Fibroblast of lung (primary cell): ENCODE measurements around the gene SIK3. TPM values are rescaled to one million over a fixed set of nuclear protein-coding genes. Genes with fewer than 3 reads are reported as not detected.

ENCODE experiments used
- DNase-seq, 2 donors: peaks; one replicate each; pipeline versions ENCODE4 v3.0.0 to v3.0.0-alpha.2; 2010; ENCODE audit warnings: low read depth in 2 of 2
- H2AFZ ChIP-seq: 2 replicates; pipeline ENCODE4 v1.5.1; 2012; ENCODE audit warnings: low read length, control low read depth, inconsistent platforms
- H3K27ac ChIP-seq: 2 replicates; pipeline ENCODE4 v1.5.1; 2011; ENCODE audit warnings: low read length, control low read depth; ENCODE audit not compliant: insufficient read depth
- H3K27me3 ChIP-seq: 2 replicates; pipeline ENCODE4 v1.5.1; 2011; ENCODE audit warnings: mild to moderate bottlenecking, low read length; ENCODE audit not compliant: control insufficient read depth, insufficient read depth
- H3K36me3 ChIP-seq: 2 replicates; pipeline ENCODE4 v1.5.1; 2011; ENCODE audit warnings: low read length; ENCODE audit not compliant: control insufficient read depth, insufficient read depth
- H3K4me1 ChIP-seq: 2 replicates; pipeline ENCODE4 v1.5.1; 2011; ENCODE audit warnings: low read length; ENCODE audit not compliant: control insufficient read depth, insufficient read depth; ENCODE audit errors: extremely low read depth
- H3K4me2 ChIP-seq: 2 replicates; pipeline ENCODE4 v1.5.1; 2011; ENCODE audit warnings: low read length, control low read depth; ENCODE audit not compliant: insufficient read depth; ENCODE audit errors: extremely low read depth
- H3K4me3 ChIP-seq, 4 experiments: fragments of 200-600 bp in 1 of 4; sonication (generic) in 1 of 4; replicated peaks in 1 of 4; 2 replicates each; pipeline ENCODE4 v1.5.1; 2011 to 2016; ENCODE audit warnings: low read length in 4 of 4, low read depth in 3 of 4, mild to moderate bottlenecking in 3 of 4, control low read depth in 2 of 4, inconsistent platforms in 1 of 4, mixed read lengths in 1 of 4; ENCODE audit not compliant: insufficient read depth in 1 of 4; ENCODE audit errors: control extremely low read depth in 1 of 4
- H3K79me2 ChIP-seq: 2 replicates; pipeline ENCODE4 v1.5.1; 2012; ENCODE audit warnings: mild to moderate bottlenecking, low read length, inconsistent platforms; ENCODE audit not compliant: control insufficient read depth, insufficient read depth
- H3K9ac ChIP-seq: 2 replicates; pipeline ENCODE4 v1.5.1; 2011; ENCODE audit warnings: mild to moderate bottlenecking, low read length, control low read depth; ENCODE audit not compliant: insufficient read depth
- H3K9me3 ChIP-seq: 2 replicates; pipeline ENCODE4 v1.5.1; 2012; ENCODE audit warnings: low read depth, low read length; ENCODE audit not compliant: control insufficient read depth, insufficient read depth
- H4K20me1 ChIP-seq: 2 replicates; pipeline ENCODE4 v1.5.1; 2011; ENCODE audit warnings: low read length; ENCODE audit not compliant: control insufficient read depth, insufficient read depth; ENCODE audit errors: extremely low read depth
- EZH2 ChIP-seq: IDR thresholded peaks from 2 replicates; pipeline ENCODE4 v1.5.1; 2012; ENCODE audit warnings: low read length, control low read depth, mild to moderate bottlenecking; ENCODE audit errors: missing control alignments
- polyA plus RNA-seq, 2 donors: library from polyadenylated mRNA; depleted of rRNA in 1 of 2; stranded (reverse) in 1 of 2; unstranded in 1 of 2; fragments of >200 nt; gene quantifications; 2 replicates each; pipeline ENCODE4 v1.2.1, GENCODE V29; 2011 to 2012; ENCODE audit warnings: missing spikeins in 1 of 2
- total RNA-seq: library from RNA; depleted of rRNA; stranded (reverse); fragments of >200 nt; gene quantifications from 2 replicates; pipeline ENCODE4 v1.2.1, GENCODE V29; 2014
- TF ChIP-seq, protein P1 (sequence below), 2 donors: IDR thresholded peaks in 1 of 2; conservative IDR thresholded peaks in 1 of 2; 1 replicate in 1 of 2; 2 replicates in 1 of 2; pipeline ENCODE4 v1.5.1; 2011 to 2012; ENCODE audit warnings: low read length in 2 of 2, control low read depth in 1 of 2, inconsistent platforms in 1 of 2, low read depth in 1 of 2, mild to moderate bottlenecking in 1 of 2

SIK3 gene
- total and polyA plus RNA-seq, 2 donors (not counting 1 experiment from before 2014, with no cell fraction given) = 7.1 to 22.8 TPM

DNA sequence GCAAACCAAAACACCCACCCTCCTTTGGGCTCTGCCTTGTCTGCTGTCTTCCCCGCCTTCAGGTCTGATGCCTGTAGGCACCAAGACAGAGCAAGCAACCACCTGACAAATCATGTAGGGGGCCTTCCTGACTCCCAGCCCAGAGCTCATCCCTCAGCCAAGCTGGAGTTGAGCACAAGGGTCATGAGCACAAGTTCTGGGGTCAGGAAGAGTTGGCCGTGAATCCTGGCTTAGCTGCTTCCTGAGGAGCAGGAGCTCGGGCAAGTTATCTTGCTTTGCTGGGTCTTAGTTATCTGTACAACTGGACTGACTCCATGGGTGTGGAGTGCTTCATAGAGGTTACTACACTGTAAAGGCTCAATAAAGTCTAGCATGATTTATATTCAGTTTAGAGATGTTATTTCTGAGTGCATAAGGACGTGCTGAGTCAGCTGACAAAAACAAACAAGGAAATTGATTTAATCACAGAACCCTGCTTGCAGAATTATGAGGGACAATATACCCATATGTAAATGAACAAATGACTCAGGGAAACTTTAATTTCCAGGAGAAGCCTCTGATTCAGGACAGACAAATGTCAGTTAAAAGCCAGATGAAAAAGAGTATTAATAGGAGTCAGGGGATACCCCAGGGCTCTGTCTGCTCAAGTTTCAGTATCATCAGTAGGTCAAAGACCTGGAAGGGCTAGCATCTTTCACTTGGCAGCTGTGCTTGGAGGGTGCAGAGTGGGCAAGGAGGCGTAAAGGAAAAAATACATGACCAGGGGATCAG lies 245.8 kb downstream of the SIK3 start:
- Histone ChIP-seq H3K4me3 (no peak overlapping the region), H4K20me1 (no peaks in the 10 kb centered on the region), H3K4me1 (peaks cover 20% of the 10 kb centered on the region), H3K27me3 (no peaks in the 10 kb centered on the region), H2AFZ (no peak overlapping the region), H3K9ac (no peak overlapping the region), H3K9me3 (no peaks in the 10 kb centered on the region), H3K27ac (peak overlapping the region; percentile 48), H3K79me2 (no peaks in the 10 kb centered on the region), H3K36me3 (peaks cover under 1% of the 10 kb centered on the region), H3K4me2 (peak overlapping the region; percentile 28)
- no peak for TF ChIP-seq EZH2
- TF ChIP-seq, protein P1, sequence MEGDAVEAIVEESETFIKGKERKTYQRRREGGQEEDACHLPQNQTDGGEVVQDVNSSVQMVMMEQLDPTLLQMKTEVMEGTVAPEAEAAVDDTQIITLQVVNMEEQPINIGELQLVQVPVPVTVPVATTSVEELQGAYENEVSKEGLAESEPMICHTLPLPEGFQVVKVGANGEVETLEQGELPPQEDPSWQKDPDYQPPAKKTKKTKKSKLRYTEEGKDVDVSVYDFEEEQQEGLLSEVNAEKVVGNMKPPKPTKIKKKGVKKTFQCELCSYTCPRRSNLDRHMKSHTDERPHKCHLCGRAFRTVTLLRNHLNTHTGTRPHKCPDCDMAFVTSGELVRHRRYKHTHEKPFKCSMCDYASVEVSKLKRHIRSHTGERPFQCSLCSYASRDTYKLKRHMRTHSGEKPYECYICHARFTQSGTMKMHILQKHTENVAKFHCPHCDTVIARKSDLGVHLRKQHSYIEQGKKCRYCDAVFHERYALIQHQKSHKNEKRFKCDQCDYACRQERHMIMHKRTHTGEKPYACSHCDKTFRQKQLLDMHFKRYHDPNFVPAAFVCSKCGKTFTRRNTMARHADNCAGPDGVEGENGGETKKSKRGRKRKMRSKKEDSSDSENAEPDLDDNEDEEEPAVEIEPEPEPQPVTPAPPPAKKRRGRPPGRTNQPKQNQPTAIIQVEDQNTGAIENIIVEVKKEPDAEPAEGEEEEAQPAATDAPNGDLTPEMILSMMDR (conservative IDR thresholded peaks at IDR 0.05 in 1 of 2, IDR thresholded peaks at IDR 0.05 in 1 of 2; ENCODE audit: low read depth in 1 of 2, low read length in 2 of 2) = no peak
- DNase-seq = peak; percentile 56 to 65

DNA sequence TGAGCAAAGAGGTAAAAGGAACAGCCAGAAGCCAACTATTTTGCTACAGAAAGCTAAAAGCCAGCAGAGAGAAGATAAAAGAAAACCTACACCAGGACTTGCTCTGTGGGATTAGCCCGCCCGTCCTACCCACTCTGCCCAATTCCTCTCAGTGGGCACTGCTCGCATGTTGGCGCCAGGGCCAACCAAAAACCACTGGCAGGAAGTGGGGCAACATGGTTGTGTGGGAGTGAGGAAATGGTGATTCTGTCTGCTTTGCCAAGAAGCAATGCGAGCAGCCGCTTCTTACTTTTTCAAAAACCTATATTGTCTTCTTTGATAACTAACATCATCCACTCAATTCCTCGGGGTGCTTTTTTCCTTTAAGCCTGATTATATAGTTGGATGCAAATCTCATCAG lies 246.6 kb downstream of the SIK3 start:
- no peaks in the 10 kb centered on the region for H3K27me3 ChIP-seq
- no peak overlapping the region for H2AFZ ChIP-seq
- H3K36me3 ChIP-seq = peaks cover 2% of the 10 kb centered on the region
- H3K4me2 ChIP-seq = no peak overlapping the region
- peak in 1 of 2 donors; percentile 26 for DNase-seq
- no peaks in the 10 kb centered on the region for H4K20me1 ChIP-seq
- H3K4me3 ChIP-seq = no peak overlapping the region
- no peaks in the 10 kb centered on the region for H3K9me3 ChIP-seq
- no peak overlapping the region for H3K9ac ChIP-seq
- TF ChIP-seq EZH2 = no peak
- TF ChIP-seq, protein P1 (conservative IDR thresholded peaks at IDR 0.05 in 1 of 2, IDR thresholded peaks at IDR 0.05 in 1 of 2; ENCODE audit: low read depth in 1 of 2, low read length in 2 of 2) = no peak
- peaks cover 20% of the 10 kb centered on the region for H3K4me1 ChIP-seq
- no peak overlapping the region for H3K27ac ChIP-seq
- H3K79me2 ChIP-seq = no peaks in the 10 kb centered on the region

DNA sequence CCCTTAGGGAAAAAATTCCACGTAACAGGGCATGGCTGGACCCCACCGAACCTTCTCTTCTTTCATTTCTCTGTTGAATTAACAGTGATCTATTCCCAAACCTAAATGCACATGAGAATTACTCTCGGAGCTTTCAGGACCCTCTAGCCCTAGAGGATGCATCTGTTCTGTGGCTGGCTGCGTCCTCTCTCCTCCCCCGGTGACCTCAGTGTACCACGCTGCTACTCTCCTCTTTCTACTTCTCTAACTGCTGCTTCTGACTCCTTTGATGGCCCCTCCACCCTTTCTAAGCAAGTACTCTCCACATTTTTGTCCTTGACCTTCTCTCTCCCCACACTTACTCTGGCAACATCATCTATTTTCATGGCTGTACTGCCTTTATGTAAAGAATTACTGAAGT lies 248.7 kb downstream of the SIK3 start:
- Histone ChIP-seq H4K20me1 (no peaks in the 10 kb centered on the region), H3K79me2 (no peaks in the 10 kb centered on the region), H3K9ac (no peak overlapping the region), H3K27ac (no peak overlapping the region), H3K27me3 (no peaks in the 10 kb centered on the region), H3K4me1 (peaks cover 20% of the 10 kb centered on the region), H2AFZ (no peak overlapping the region), H3K4me3 (no peak overlapping the region), H3K36me3 (peaks cover 9% of the 10 kb centered on the region), H3K9me3 (no peaks in the 10 kb centered on the region), H3K4me2 (no peak overlapping the region)
- TF ChIP-seq, protein P1 (conservative IDR thresholded peaks at IDR 0.05 in 1 of 2, IDR thresholded peaks at IDR 0.05 in 1 of 2; ENCODE audit: low read depth in 1 of 2, low read length in 2 of 2) = no peak
- TF ChIP-seq EZH2 = no peak
- no peak for DNase-seq
